ENCODE data around the gene MMP14. TPM values are rescaled to one million over a fixed set of nuclear protein-coding genes. Genes with fewer than 3 reads are reported as not detected.

MMP14 gene
- total RNA-seq, 2 experiments from 2014 or later, result 2.8 to 9.0 TPM

DNA sequence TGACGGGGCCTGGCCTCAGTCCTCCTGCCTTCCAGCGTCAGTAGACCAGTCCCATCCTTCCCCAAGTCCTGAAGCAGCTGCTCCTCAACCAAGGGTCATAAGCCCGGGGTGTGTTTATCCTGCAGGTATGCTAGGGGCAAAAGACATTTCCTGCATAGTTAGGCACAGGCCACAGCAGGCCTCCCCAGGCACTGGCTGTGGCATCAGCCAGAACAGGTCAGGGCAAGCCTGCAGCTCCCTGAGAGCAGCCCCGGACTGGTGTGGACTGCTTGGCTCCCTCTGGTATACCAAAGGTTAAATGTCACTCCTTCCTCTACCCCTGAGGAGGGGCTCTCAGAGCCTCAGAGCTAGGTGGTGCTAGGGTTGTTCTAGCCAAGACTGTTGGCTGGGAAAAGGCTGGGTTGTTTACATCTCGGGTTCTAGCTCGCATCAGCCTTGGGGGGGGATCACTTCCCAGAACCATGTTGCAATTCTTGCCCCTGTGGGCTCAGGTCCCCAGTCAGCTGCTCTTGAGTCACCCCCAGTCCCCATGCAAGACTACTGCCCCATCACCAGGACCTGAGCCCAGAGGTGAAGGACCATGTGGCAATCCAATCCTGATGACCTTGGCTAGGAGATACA, 2.9 kb downstream of the MMP14 start:
- no peaks in the 10 kb centered on the region for H3K4me1 ChIP-seq (ENCODE audit: insufficient read depth, low read length, poor library complexity, severe bottlenecking)
- peaks cover 21% of the 10 kb centered on the region for H3K36me3 ChIP-seq (ENCODE audit: insufficient read depth, low read length)
- no TSS peak for BruUV-seq (replicated peaks)
- H3K4me3 ChIP-seq (ENCODE audit: low read depth, low read length, poor library complexity, severe bottlenecking), result no peak overlapping the region
- CTCF ChIA-PET (ENCODE audit: unreplicated experiment), result no interaction called here
- no peaks in the 10 kb centered on the region for H4K20me1 ChIP-seq (ENCODE audit: insufficient read depth, low read length)
- intact Hi-C loops (cut with micrococcal nuclease; ENCODE audit: unreplicated experiment), result no loop called here
- TF ChIP-seq EZH2phosphoT487 (IDR thresholded peaks at IDR 0.05; ENCODE audit: borderline replicate concordance, low read depth, low read length), result no peak
- TF ChIP-seq CTCF (conservative IDR thresholded peaks at IDR 0.05; ENCODE audit: low read length), result no peak
- no peak overlapping the region for H3K4me2 ChIP-seq (ENCODE audit: low read length)
- no peak overlapping the region for H3K27ac ChIP-seq (ENCODE audit: low read depth, low read length, poor library complexity, severe bottlenecking)
- DNase-seq (ENCODE audit: low spot score), result no peak
- no peaks in the 10 kb centered on the region for H3K79me2 ChIP-seq (ENCODE audit: insufficient read depth, low read depth, low read length)
- POLR2A ChIA-PET, result interaction anchor here (0.9 to 1.0 kb wide), 3 partner anchors 9 to 19 kb away, joined by 3 read pairs; partner anchors contain the start of gene MRPL52
- H3K9me3 ChIP-seq (ENCODE audit: low read length), result no peaks in the 10 kb centered on the region
- H2AFZ ChIP-seq (ENCODE audit: low read length), result no peak overlapping the region
- no peaks in the 10 kb centered on the region for H3K9me2 ChIP-seq (ENCODE audit: insufficient read depth, low read length)

GRCh38 chr14:22841311-22841710, 4.9 kb downstream of the MMP14 start:
- H4K20me1 ChIP-seq (ENCODE audit: insufficient read depth, low read length), result no peaks in the 10 kb centered on the region
- H3K4me1 ChIP-seq (ENCODE audit: insufficient read depth, low read length, poor library complexity, severe bottlenecking), result no peaks in the 10 kb centered on the region
- POLR2A ChIA-PET, result interaction anchor here (1.2 kb wide), 1 partner anchor 11 kb away, joined by 5 read pairs; no protein-coding TSS in a partner anchor
- no peaks in the 10 kb centered on the region for H3K9me2 ChIP-seq (ENCODE audit: insufficient read depth, low read length)
- no peaks in the 10 kb centered on the region for H3K9me3 ChIP-seq (ENCODE audit: low read length)
- CTCF ChIA-PET (ENCODE audit: unreplicated experiment), result no interaction called here
- H3K36me3 ChIP-seq (ENCODE audit: insufficient read depth, low read length), result peaks cover under 1% of the 10 kb centered on the region; the same call in 1 of the 2 replicates
- no peak overlapping the region for H3K4me2 ChIP-seq (ENCODE audit: low read length)
- BruUV-seq (replicated peaks), result no TSS peak
- DNase-seq (ENCODE audit: low spot score), result no peak
- H2AFZ ChIP-seq (ENCODE audit: low read length), result no peak overlapping the region
- no peak for TF ChIP-seq EZH2phosphoT487 (IDR thresholded peaks at IDR 0.05; ENCODE audit: borderline replicate concordance, low read depth, low read length)
- no peak for TF ChIP-seq CTCF (conservative IDR thresholded peaks at IDR 0.05; ENCODE audit: low read length)
- H3K4me3 ChIP-seq (ENCODE audit: low read depth, low read length, poor library complexity, severe bottlenecking), result no peak overlapping the region
- intact Hi-C loops (cut with micrococcal nuclease; ENCODE audit: unreplicated experiment), result no loop called here
- H3K79me2 ChIP-seq (ENCODE audit: insufficient read depth, low read depth, low read length), result no peaks in the 10 kb centered on the region
- H3K27ac ChIP-seq (ENCODE audit: low read depth, low read length, poor library complexity, severe bottlenecking), result no peak overlapping the region

DNA sequence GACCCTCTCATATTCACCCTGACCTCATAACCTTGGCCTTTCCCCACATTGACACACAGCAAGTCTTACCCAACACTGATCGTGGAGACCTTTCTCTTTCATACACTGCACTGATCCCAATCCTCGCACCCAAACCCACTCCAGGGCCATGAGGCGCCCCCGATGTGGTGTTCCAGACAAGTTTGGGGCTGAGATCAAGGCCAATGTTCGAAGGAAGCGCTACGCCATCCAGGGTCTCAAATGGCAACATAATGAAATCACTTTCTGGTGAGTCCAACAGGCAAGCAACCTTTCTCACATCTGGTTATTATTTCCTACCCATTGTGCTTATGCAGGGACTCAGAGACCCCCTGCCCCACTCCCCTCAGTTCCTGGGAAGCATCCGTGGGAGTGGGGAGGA, 5.4 kb downstream of the MMP14 start:
- DNase-seq (ENCODE audit: low spot score), result no peak
- BruUV-seq (replicated peaks), result no TSS peak
- ChIA-PET CTCF (ENCODE audit: unreplicated experiment) (no interaction called here), POLR2A (no interaction called here)
- no peak overlapping the region for H3K4me2 ChIP-seq (ENCODE audit: low read length)
- H3K4me1 ChIP-seq (ENCODE audit: insufficient read depth, low read length, poor library complexity, severe bottlenecking), result no peaks in the 10 kb centered on the region
- TF ChIP-seq EZH2phosphoT487 (IDR thresholded peaks at IDR 0.05; ENCODE audit: borderline replicate concordance, low read depth, low read length), result no peak
- no peak for TF ChIP-seq CTCF (conservative IDR thresholded peaks at IDR 0.05; ENCODE audit: low read length)
- no peaks in the 10 kb centered on the region for H3K36me3 ChIP-seq (ENCODE audit: insufficient read depth, low read length)
- no peak overlapping the region for H2AFZ ChIP-seq (ENCODE audit: low read length)
- no peaks in the 10 kb centered on the region for H4K20me1 ChIP-seq (ENCODE audit: insufficient read depth, low read length)
- intact Hi-C loops (cut with micrococcal nuclease; ENCODE audit: unreplicated experiment), result no loop called here
- H3K9me3 ChIP-seq (ENCODE audit: low read length), result no peaks in the 10 kb centered on the region
- H3K9me2 ChIP-seq (ENCODE audit: insufficient read depth, low read length), result no peaks in the 10 kb centered on the region
- no peak overlapping the region for H3K27ac ChIP-seq (ENCODE audit: low read depth, low read length, poor library complexity, severe bottlenecking)
- no peak overlapping the region for H3K4me3 ChIP-seq (ENCODE audit: low read depth, low read length, poor library complexity, severe bottlenecking)
- no peaks in the 10 kb centered on the region for H3K79me2 ChIP-seq (ENCODE audit: insufficient read depth, low read depth, low read length)
